K562 (cell line): ENCODE data around the gene LAMB3. TPM values are rescaled to one million over a fixed set of nuclear protein-coding genes. Genes with fewer than 3 reads are reported as not detected.

Source experiments
- ATAC-seq: fragments of 200-7000 bp; cut with Tn5 transposase; 3 replicates; pipeline ENCODE4 v1.9.1; 2020; ENCODE audit warnings: moderate library complexity
- BruUV-seq: library from RNA; stranded (reverse); fragments of 400-500 nt; replicated peaks from 2 replicates; lab custom pipeline; 2021; lab: Mats Ljungman, UMichigan
- CTCF ChIA-PET: fragments of 300-600 bp; formaldehyde crosslinking; extraction: SDS; loops from one replicate; lab custom pipeline; 2021; ENCODE audit warnings: low intra/inter-chr PET ratio; lab: Yijun Ruan, JAX
- POLR2A ChIA-PET: fragments of 300-600, 350-650 bp; sonication (Branson Sonifier 250); formaldehyde crosslinking; extraction: SDS; loops from one replicate; lab custom pipeline; 2021; ENCODE audit warnings: antibody characterized with exemption, inconsistent platforms; lab: Yijun Ruan, JAX
- DNase-seq, 4 experiments: peaks; one replicate each; pipeline versions ENCODE4 v3.0.0 to v3.0.0-alpha.2; 2011 to 2018; ENCODE audit warnings: low spot score in 3 of 4, mixed read lengths in 3 of 4; ENCODE audit errors: extremely low read depth in 1 of 4
- FAIRE-seq: peaks from 2 replicates; lab custom pipeline; 2011; peaks lifted over from hg19 to GRCh38; lab: Jason Lieb, UNC
- H2AFZ ChIP-seq: 2 replicates; pipeline ENCODE4 v1.6.0; 2011; ENCODE audit warnings: low read depth, low read length, control low read depth, inconsistent platforms
- H3K27ac ChIP-seq: fragments of 200-600 bp; 3 replicates; pipeline ENCODE4 v1.8.0; 2011; ENCODE audit warnings: low read depth, mild to moderate bottlenecking, control low read depth, inconsistent platforms, low read length, moderate library complexity, mixed read lengths; ENCODE audit errors: extremely low read depth
- H3K27me3 ChIP-seq, 2 experiments: fragments of 300-600 bp in 1 of 2; 2 replicates in 1 of 2; 3 replicates in 1 of 2; pipeline versions ENCODE4 v1.6.0 to v1.8.0; 2011; ENCODE audit warnings: inconsistent platforms in 2 of 2, low read length in 2 of 2, mild to moderate bottlenecking in 1 of 2, mixed read lengths in 1 of 2, moderate library complexity in 1 of 2; ENCODE audit not compliant: control insufficient read depth in 2 of 2, insufficient read depth in 2 of 2
- H3K36me3 ChIP-seq: fragments of 300-600 bp; 3 replicates; pipeline ENCODE4 v1.8.0; 2011; ENCODE audit warnings: mild to moderate bottlenecking, low read length, inconsistent platforms; ENCODE audit not compliant: control insufficient read depth, insufficient read depth
- H3K4me1 ChIP-seq, 2 experiments: fragments of 200-600 bp in 1 of 2; replicated peaks in 1 of 2; 2 replicates in 1 of 2; 3 replicates in 1 of 2; pipeline versions ENCODE4 v1.5.1 to v1.8.0; 2011; ENCODE audit warnings: inconsistent platforms in 2 of 2, low read length in 2 of 2, mild to moderate bottlenecking in 1 of 2, mixed read lengths in 1 of 2, moderate library complexity in 1 of 2; ENCODE audit not compliant: control insufficient read depth in 2 of 2, insufficient read depth in 2 of 2
- H3K4me2 ChIP-seq: 2 replicates; pipeline ENCODE4 v1.6.1; 2011; ENCODE audit warnings: low read length, control low read depth, inconsistent platforms, mixed read lengths; ENCODE audit not compliant: insufficient read depth
- H3K4me3 ChIP-seq: fragments of 200-600 bp; sonication (generic), shearing (Covaris generic); 2 replicates; pipeline ENCODE4 v1.5.1; 2016; ENCODE audit warnings: control low read depth, inconsistent platforms
- H3K79me2 ChIP-seq: fragments of 200-600 bp; 3 replicates; pipeline ENCODE4 v1.8.0; 2011; ENCODE audit warnings: low read length, inconsistent platforms; ENCODE audit not compliant: control insufficient read depth, insufficient read depth
- H3K9ac ChIP-seq, 2 experiments: 2 replicates each; pipeline versions ENCODE4 v1.6.0 to v1.6.1; 2011; ENCODE audit warnings: low read depth in 2 of 2, low read length in 2 of 2, control low read depth in 1 of 2, inconsistent platforms in 1 of 2, mild to moderate bottlenecking in 1 of 2, mixed read lengths in 1 of 2; ENCODE audit not compliant: insufficient read depth in 1 of 2
- H3K9me1 ChIP-seq: one replicate; pipeline ENCODE4 v1.6.0; 2011; ENCODE audit warnings: inconsistent platforms, mild to moderate bottlenecking, low read length, moderate library complexity; ENCODE audit not compliant: control insufficient read depth, insufficient read depth
- H3K9me3 ChIP-seq: replicated peaks from 2 replicates; pipeline ENCODE4 v1.5.1; 2011; ENCODE audit warnings: low read depth, low read length, inconsistent platforms; ENCODE audit not compliant: control insufficient read depth, insufficient read depth
- H4K20me1 ChIP-seq: replicated peaks from 2 replicates; pipeline ENCODE4 v1.6.1; 2011; ENCODE audit warnings: low read length, inconsistent platforms, mixed read lengths; ENCODE audit not compliant: control insufficient read depth, insufficient read depth
- E2F6 ChIP-seq, 2 experiments: IDR thresholded peaks; 2 replicates each; pipeline ENCODE4 v1.6.1; 2011; ENCODE audit warnings: borderline replicate concordance in 1 of 2, control low read depth in 1 of 2, low read depth in 1 of 2, low read length in 1 of 2, mild to moderate bottlenecking in 1 of 2, mixed read lengths in 1 of 2, moderate library complexity in 1 of 2; ENCODE audit not compliant: insufficient read depth in 1 of 2, insufficient read length in 1 of 2, poor library complexity in 1 of 2, severe bottlenecking in 1 of 2; ENCODE audit errors: extremely low read depth in 1 of 2
- E2F8 ChIP-seq: fragments of 450-650 bp; IDR thresholded peaks from 2 replicates; pipeline ENCODE4 v1.7.1; 2018; ENCODE audit warnings: mild to moderate bottlenecking, low read depth; ENCODE audit not compliant: partially characterized antibody
- ELF2 ChIP-seq: fragments of 250-450 bp; sonication (Bioruptor Pico); IDR thresholded peaks from 2 replicates; pipeline ENCODE4 v1.5.0; 2021; ENCODE audit warnings: mild to moderate bottlenecking
- FOXK1 ChIP-seq: sonication (generic); formaldehyde crosslinking; IDR thresholded peaks from 2 replicates; pipeline ENCODE4 v1.8.0; 2022; ENCODE audit warnings: missing genetic modification reagents, mild to moderate bottlenecking, borderline replicate concordance
- MAFF ChIP-seq: IDR thresholded peaks from 2 replicates; pipeline ENCODE4 v1.6.1; 2012; ENCODE audit warnings: low read length, improper control_type of control experiment
- NCOA6 ChIP-seq: fragments of 450-650 bp; IDR thresholded peaks from 2 replicates; pipeline ENCODE4 v1.6.1; 2017; ENCODE audit warnings: mild to moderate bottlenecking
- NFE2L1 ChIP-seq: fragments of 450-650 bp; IDR thresholded peaks from 2 replicates; pipeline ENCODE4 v1.6.1; 2016; ENCODE audit warnings: missing genetic modification characterization, low read depth, mild to moderate bottlenecking, missing compliant biosample characterization, moderate library complexity, borderline replicate concordance
- NR2C2 ChIP-seq, 2 experiments: fragments of 200-800 bp in 1 of 2; sonication (Bioruptor generic) in 1 of 2; sonication (generic) in 1 of 2; formaldehyde crosslinking in 1 of 2; IDR thresholded peaks; 2 replicates each; pipeline versions ENCODE4 v1.6.1 to v1.8.0; 2016 to 2022; ENCODE audit warnings: mild to moderate bottlenecking in 1 of 2, missing compliant biosample characterization in 1 of 2, missing genetic modification characterization in 1 of 2, missing genetic modification reagents in 1 of 2
- ZKSCAN1 ChIP-seq: fragments of 150-350 bp; IDR thresholded peaks from 2 replicates; pipeline ENCODE4 v1.6.1; 2016; ENCODE audit warnings: low read depth, low read length
- WGBS: fragments of 100-300 bp; shearing (Covaris generic); methylation state at CpG from one replicate; pipeline ENCODE4 v1.1.6; 2016; ENCODE audit warnings: low coverage, mixed read lengths; ENCODE audit not compliant: insufficient coverage; ENCODE audit errors: missing lambda C conversion rate; 5-methylcytosine and 5-hydroxymethylcytosine counted together
- in situ Hi-C: fragments of 300-500 bp; cut with MboI; formaldehyde crosslinking; loops from 4 replicates; pipeline ENCODE4 v1.15.0; 2018; ENCODE audit warnings: inconsistent platforms, mixed read lengths
- intact Hi-C: fragments of 100-400 bp; cut with micrococcal nuclease; formaldehyde crosslinking; loops from 2 replicates; pipeline ENCODE4 v1.14.2; 2022
- polyA plus RNA-seq, 8 experiments: library from polyadenylated mRNA; depleted of rRNA in 4 of 8; stranded (reverse) in 5 of 8; unstranded in 3 of 8; fragments of >200 nt; fragmentation: Nextera tagmentation in 2 of 8; fragmentation: Illumina TruSeq in 1 of 8; extraction: Ambion mirVana in 2 of 8; extraction: Trizol in 1 of 8; gene quantifications; 2 replicates each; pipeline versions ENCODE4 v1.2.1 to v1.2.3, GENCODE V29; 2011 to 2014; ENCODE audit warnings: inconsistent platforms in 1 of 8, missing spikeins in 1 of 8
- total RNA-seq, 7 experiments: library from RNA; depleted of rRNA in 6 of 7; stranded (reverse); fragments of >200 nt in 6 of 7; fragmentation: Illumina TruSeq in 2 of 7; extraction: Trizol in 2 of 7; gene quantifications; 2 replicates each; pipeline versions ENCODE4 v1.2.1 to v1.2.3, GENCODE V29; 2011 to 2021; ENCODE audit warnings: low replicate concordance in 1 of 7

The LAMB3 gene
- total and polyA plus RNA-seq, 9 of the 15 experiments (the other 6 are each of a cell fraction or from before 2014, with no cell fraction given) = 0.08 to 1.3 (median 0.91) TPM

GRCh38 chr1:209655411-209656231 is 3.4 kb upstream of the LAMB3 start:
- POLR2A ChIA-PET = no interaction called here
- WGBS = 31% methylated on average over 9 of the region's 9 CpGs
- DNase-seq (no peak), ATAC-seq (no peak), FAIRE-seq (no peak)
- Histone ChIP-seq H3K27ac (no peak overlapping the region), H4K20me1 (no peaks in the 10 kb centered on the region), H3K79me2 (no peaks in the 10 kb centered on the region), H3K9me3 (no peaks in the 10 kb centered on the region), H3K27me3 (peaks cover 0 to 6% of the 10 kb centered on the region in 2 experiments; a peak in 1 of 5 replicates), H3K9me1 (no peaks in the 10 kb centered on the region), H3K4me2 (no peak overlapping the region), H3K36me3 (no peaks in the 10 kb centered on the region), H3K4me3 (no peak overlapping the region), H3K9ac (no peak overlapping the region), H2AFZ (no peak overlapping the region), H3K4me1 (peaks cover 26 to 30% of the 10 kb centered on the region in 2 experiments)
- TF ChIP-seq ZKSCAN1 = peak; percentile 85
- TF ChIP-seq NR2C2 (CRISPR knock-in tag; IDR thresholded peaks at IDR 0.05) = no peak
- no peak for TF ChIP-seq NR2C2 (tag; IDR thresholded peaks at IDR 0.05)
- TF ChIP-seq NCOA6 = no peak
- in situ Hi-C loops = loop anchor here (10.0 kb wide), 1 partner anchor 1831 kb away; no protein-coding TSS in a partner anchor
- no TSS peak for BruUV-seq
- intact Hi-C loops = no loop called here
- CTCF ChIA-PET = no interaction called here

- 41% methylated on average over 7 of the region's 7 CpGs for WGBS
- no peaks in the 10 kb centered on the region for H4K20me1 ChIP-seq
- peak overlapping the region in 1 of 2 experiments; percentile 57; a peak in 1 of 4 replicates for H3K9ac ChIP-seq
- ATAC-seq (no peak), FAIRE-seq (no peak), DNase-seq (no peak)
- H3K4me2 ChIP-seq = no peak overlapping the region
- in situ Hi-C loops (loop anchor here (10.0 kb wide), 1 partner anchor 1829 kb away; no protein-coding TSS in a partner anchor), intact Hi-C loops (no loop called here)
- no peak overlapping the region for H3K27ac ChIP-seq
- peaks cover 0 to 6% of the 10 kb centered on the region in 2 experiments; a peak in 1 of 5 replicates for H3K27me3 ChIP-seq
- no peaks in the 10 kb centered on the region for H3K9me3 ChIP-seq
- H3K9me1 ChIP-seq = no peaks in the 10 kb centered on the region
- H3K79me2 ChIP-seq = no peaks in the 10 kb centered on the region
- H3K4me3 ChIP-seq = no peak overlapping the region
- no peak overlapping the region for H2AFZ ChIP-seq
- ChIA-PET CTCF (no interaction called here), POLR2A (interaction anchor here (0.7 to 1.2 kb wide), 3 partner anchors 22 to 47 kb away, joined by 3 to 8 read pairs (median 4); no protein-coding TSS in a partner anchor)
- no TSS peak for BruUV-seq
- H3K4me1 ChIP-seq = peaks cover 31 to 45% of the 10 kb centered on the region in 2 experiments
- H3K36me3 ChIP-seq = no peaks in the 10 kb centered on the region
- TF ChIP-seq E2F6 (IDR thresholded peaks at IDR 0.05; ENCODE audit: borderline replicate concordance in 1 of 2, extremely low read depth in 1 of 2, insufficient read depth in 1 of 2, insufficient read length in 1 of 2, low read depth in 1 of 2, low read length in 1 of 2, poor library complexity in 1 of 2, severe bottlenecking in 1 of 2) (no peak), NFE2L1 (tag) (no peak), MAFF (no peak), FOXK1 (CRISPR knock-in tag) (no peak), ELF2 (CRISPR knock-in tag) (no peak), E2F8 (no peak)
These were observed 1.7 kb upstream of the LAMB3 start for GRCh38 chr1:209653915-209654351.
